ENCODE measurements around the gene ABTB1. TPM values are rescaled to one million over a fixed set of nuclear protein-coding genes. Genes with fewer than 3 reads are reported as not detected.

Gene ABTB1
- total RNA-seq, 3 donors from 2014 or later (not counting 1 experiment from before 2014, with no cell fraction given), result 98.8 to 127 (median 107) TPM

DNA sequence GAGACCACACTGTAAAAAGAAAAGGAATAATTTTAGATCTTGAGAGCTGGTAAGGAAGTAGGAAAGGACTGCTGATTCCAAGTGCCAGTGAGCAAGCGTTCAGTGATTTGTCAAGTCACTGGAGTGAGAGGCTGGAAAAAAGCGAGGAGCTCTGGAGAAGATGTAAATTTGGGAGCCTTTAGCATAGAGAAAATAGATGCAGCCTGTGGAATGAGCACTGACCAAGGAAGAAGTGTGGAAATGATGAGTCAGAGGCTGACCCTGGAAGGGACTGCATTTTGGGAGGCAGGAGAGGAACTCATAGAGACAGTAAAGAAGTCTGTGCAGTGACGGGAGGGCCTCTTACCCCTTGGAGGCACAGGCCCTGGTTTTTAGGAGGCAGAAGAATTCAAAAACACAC, 17.1 kb upstream of the ABTB1 start:
- H3K36me3 ChIP-seq (ENCODE audit: control insufficient read depth, insufficient read depth, low read length), result no peaks in the 10 kb centered on the region
- H3K4me3 Mint-ChIP-seq, result no peak overlapping the region
- no peak overlapping the region for H3K27ac Mint-ChIP-seq
- no peak for DNase-seq
- TF ChIP-seq, protein P1, sequence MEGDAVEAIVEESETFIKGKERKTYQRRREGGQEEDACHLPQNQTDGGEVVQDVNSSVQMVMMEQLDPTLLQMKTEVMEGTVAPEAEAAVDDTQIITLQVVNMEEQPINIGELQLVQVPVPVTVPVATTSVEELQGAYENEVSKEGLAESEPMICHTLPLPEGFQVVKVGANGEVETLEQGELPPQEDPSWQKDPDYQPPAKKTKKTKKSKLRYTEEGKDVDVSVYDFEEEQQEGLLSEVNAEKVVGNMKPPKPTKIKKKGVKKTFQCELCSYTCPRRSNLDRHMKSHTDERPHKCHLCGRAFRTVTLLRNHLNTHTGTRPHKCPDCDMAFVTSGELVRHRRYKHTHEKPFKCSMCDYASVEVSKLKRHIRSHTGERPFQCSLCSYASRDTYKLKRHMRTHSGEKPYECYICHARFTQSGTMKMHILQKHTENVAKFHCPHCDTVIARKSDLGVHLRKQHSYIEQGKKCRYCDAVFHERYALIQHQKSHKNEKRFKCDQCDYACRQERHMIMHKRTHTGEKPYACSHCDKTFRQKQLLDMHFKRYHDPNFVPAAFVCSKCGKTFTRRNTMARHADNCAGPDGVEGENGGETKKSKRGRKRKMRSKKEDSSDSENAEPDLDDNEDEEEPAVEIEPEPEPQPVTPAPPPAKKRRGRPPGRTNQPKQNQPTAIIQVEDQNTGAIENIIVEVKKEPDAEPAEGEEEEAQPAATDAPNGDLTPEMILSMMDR (IDR thresholded peaks at IDR 0.05), result no peak
- intact Hi-C loops (cut with micrococcal nuclease), result no loop called here
- no peaks in the 10 kb centered on the region for H3K9me3 ChIP-seq (ENCODE audit: control insufficient read depth, insufficient read depth, low read length)
- H3K4me1 Mint-ChIP-seq, result no peaks in the 10 kb centered on the region
- no peak overlapping the region for H3K4me3 ChIP-seq (ENCODE audit: low read length)
- 91% methylated on average over 3 of the region's 3 CpGs for WGBS (ENCODE audit: insufficient coverage)
- H3K27me3 Mint-ChIP-seq (ENCODE audit: low read depth in 2 of 2), result peaks cover 4 to 14% of the 10 kb centered on the region in 2 donors
- no peaks in the 10 kb centered on the region for H3K9me3 Mint-ChIP-seq
- H3K36me3 Mint-ChIP-seq, result no peaks in the 10 kb centered on the region
- no peaks in the 10 kb centered on the region for H3K4me1 ChIP-seq (ENCODE audit: control insufficient read depth, insufficient read depth, low read length)
- ATAC-seq, result no peak
- no peak overlapping the region for H3K27ac ChIP-seq (ENCODE audit: low read length)
- no peaks in the 10 kb centered on the region for H3K27me3 ChIP-seq (ENCODE audit: control insufficient read depth, insufficient read depth, low read length)

DNA sequence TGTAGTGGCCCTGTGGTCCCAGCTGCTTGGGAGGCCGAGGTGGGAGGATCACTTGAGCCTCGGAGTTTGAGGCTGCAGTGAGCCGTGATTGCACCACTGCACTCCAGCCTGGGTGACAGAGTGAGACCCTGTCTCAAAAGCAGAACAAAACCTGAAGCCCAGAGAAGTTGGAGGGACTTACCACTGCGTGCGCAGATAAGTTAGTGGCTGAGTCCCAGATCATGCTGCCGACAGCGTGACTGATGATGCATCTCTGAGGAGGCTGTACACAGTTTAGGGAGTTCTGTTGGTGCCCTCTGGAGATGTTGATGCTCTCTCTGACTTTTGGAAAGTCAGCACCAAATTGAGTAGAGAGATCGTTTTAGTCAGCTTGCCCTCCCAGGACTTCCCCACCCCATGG, 15.8 kb upstream of the ABTB1 start:
- Histone ChIP-seq H3K4me1 (ENCODE audit: control insufficient read depth, insufficient read depth, low read length) (no peaks in the 10 kb centered on the region), H3K27ac (ENCODE audit: low read length) (no peak overlapping the region), H3K9me3 (ENCODE audit: control insufficient read depth, insufficient read depth, low read length) (no peaks in the 10 kb centered on the region), H3K36me3 (ENCODE audit: control insufficient read depth, insufficient read depth, low read length) (no peaks in the 10 kb centered on the region), H3K27me3 (ENCODE audit: control insufficient read depth, insufficient read depth, low read length) (no peaks in the 10 kb centered on the region), H3K4me3 (ENCODE audit: low read length) (no peak overlapping the region)
- Mint-ChIP-seq H3K4me3 (no peak overlapping the region), H3K9me3 (no peaks in the 10 kb centered on the region), H3K36me3 (no peaks in the 10 kb centered on the region), H3K27ac (no peak overlapping the region), H3K4me1 (no peaks in the 10 kb centered on the region), H3K27me3 (ENCODE audit: low read depth in 2 of 2) (peaks cover 4 to 14% of the 10 kb centered on the region in 2 donors)
- DNase-seq (no peak), ATAC-seq (no peak)
- TF ChIP-seq, protein P1 (IDR thresholded peaks at IDR 0.05), result no peak
- WGBS (ENCODE audit: insufficient coverage), result 91% methylated on average over 8 of the region's 8 CpGs
- intact Hi-C loops (cut with micrococcal nuclease), result no loop called here

DNA sequence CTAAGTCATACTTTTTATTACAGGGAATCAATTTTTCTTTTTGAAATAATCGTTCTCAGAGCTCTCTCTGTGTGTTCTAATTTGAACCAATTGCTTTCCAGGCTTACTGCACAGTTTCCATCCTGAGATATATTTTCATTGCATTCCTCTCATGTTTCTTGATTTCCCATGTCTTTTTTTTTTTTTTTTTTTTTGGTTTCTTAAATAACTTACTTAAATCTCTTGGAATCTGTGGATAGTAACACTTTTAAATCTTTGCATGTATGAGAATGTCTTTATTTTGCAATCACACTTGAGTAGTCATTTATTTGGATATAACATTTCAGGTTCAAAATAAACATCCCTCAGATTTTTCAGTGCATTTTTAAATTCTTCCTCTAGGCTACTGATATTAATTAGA, 14.5 kb upstream of the ABTB1 start:
- ATAC-seq, result no peak
- Mint-ChIP-seq H3K27me3 (ENCODE audit: low read depth in 2 of 2) (peaks cover 4 to 14% of the 10 kb centered on the region in 2 donors), H3K4me3 (no peak overlapping the region), H3K9me3 (no peaks in the 10 kb centered on the region), H3K36me3 (no peaks in the 10 kb centered on the region), H3K27ac (no peak overlapping the region), H3K4me1 (no peaks in the 10 kb centered on the region)
- Histone ChIP-seq H3K4me1 (ENCODE audit: control insufficient read depth, insufficient read depth, low read length) (no peaks in the 10 kb centered on the region), H3K4me3 (ENCODE audit: low read length) (no peak overlapping the region), H3K9me3 (ENCODE audit: control insufficient read depth, insufficient read depth, low read length) (no peaks in the 10 kb centered on the region), H3K27ac (ENCODE audit: low read length) (no peak overlapping the region), H3K27me3 (ENCODE audit: control insufficient read depth, insufficient read depth, low read length) (no peaks in the 10 kb centered on the region), H3K36me3 (ENCODE audit: control insufficient read depth, insufficient read depth, low read length) (no peaks in the 10 kb centered on the region)
- WGBS (ENCODE audit: insufficient coverage), result 71% methylated on average over 1 of the region's 1 CpG
- DNase-seq, result no peak
- TF ChIP-seq, protein P1 (IDR thresholded peaks at IDR 0.05), result no peak
- intact Hi-C loops (cut with micrococcal nuclease), result no loop called here

DNA sequence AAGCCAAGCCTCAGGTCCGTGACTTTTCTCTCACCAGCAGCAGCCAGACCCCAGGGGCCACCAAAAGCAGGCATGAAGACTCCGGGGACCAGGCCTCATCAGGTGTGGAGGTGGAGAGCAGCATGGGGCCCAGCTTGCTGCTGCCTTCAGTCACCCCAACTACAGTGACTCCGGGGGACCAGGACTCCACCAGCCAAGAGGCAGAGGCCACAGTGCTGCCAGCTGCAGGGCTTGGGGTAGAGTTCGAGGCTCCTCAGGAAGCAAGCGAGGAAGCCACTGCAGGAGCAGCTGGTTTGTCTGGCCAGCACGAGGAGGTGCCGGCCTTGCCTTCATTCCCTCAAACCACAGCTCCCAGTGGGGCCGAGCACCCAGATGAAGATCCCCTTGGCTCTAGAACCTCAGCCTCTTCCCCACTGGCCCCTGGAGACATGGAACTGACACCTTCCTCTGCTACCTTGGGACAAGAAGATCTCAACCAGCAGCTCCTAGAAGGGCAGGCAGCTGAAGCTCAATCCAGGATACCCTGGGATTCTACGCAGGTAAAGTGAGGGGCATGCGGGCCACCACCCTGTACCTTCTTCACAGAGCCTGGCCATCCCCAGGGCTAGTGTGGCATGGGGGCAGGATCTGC, 12.0 kb upstream of the ABTB1 start:
- TF ChIP-seq, protein P1 (IDR thresholded peaks at IDR 0.05), result no peak
- Mint-ChIP-seq H3K4me3 (no peak overlapping the region), H3K4me1 (no peaks in the 10 kb centered on the region), H3K27ac (no peak overlapping the region), H3K27me3 (ENCODE audit: low read depth in 2 of 2) (peaks cover 4 to 14% of the 10 kb centered on the region in 2 donors), H3K9me3 (no peaks in the 10 kb centered on the region), H3K36me3 (no peaks in the 10 kb centered on the region)
- Histone ChIP-seq H3K9me3 (ENCODE audit: control insufficient read depth, insufficient read depth, low read length) (no peaks in the 10 kb centered on the region), H3K4me1 (ENCODE audit: control insufficient read depth, insufficient read depth, low read length) (no peaks in the 10 kb centered on the region), H3K4me3 (ENCODE audit: low read length) (no peak overlapping the region), H3K27me3 (ENCODE audit: control insufficient read depth, insufficient read depth, low read length) (no peaks in the 10 kb centered on the region), H3K27ac (ENCODE audit: low read length) (no peak overlapping the region), H3K36me3 (ENCODE audit: control insufficient read depth, insufficient read depth, low read length) (no peaks in the 10 kb centered on the region)
- ATAC-seq (no peak), DNase-seq (no peak)
- intact Hi-C loops (cut with micrococcal nuclease), result no loop called here
- whole genome bisulfite sequencing (ENCODE audit: insufficient coverage), result 91% methylated on average over 10 of the region's 10 CpGs
